Muscle of arm (tissue), 12 donors: ENCODE results near the gene TIAM1. TPM values are rescaled to one million over a fixed set of nuclear protein-coding genes. Genes with fewer than 3 reads are reported as not detected.

Experiments
- DNase-seq: peaks from one replicate; pipeline ENCODE4 v3.0.0-alpha.2; 2013
- polyA plus RNA-seq, 12 donors: library from polyadenylated mRNA; unstranded; fragments of 120-200 nt; gene quantifications; one replicate each; pipeline ENCODE4 v1.2.1, GENCODE V29; 2013; ENCODE audit not compliant: insufficient read length in 12 of 12

TIAM1 gene
- polyA plus RNA-seq, 12 donors, result 8.7 to 27.6 (median 11.9) TPM; not detected in 1

GRCh38 chr21:31287201-31287600, 56.9 kb downstream of the TIAM1 start:
- no peak for DNase-seq

DNA sequence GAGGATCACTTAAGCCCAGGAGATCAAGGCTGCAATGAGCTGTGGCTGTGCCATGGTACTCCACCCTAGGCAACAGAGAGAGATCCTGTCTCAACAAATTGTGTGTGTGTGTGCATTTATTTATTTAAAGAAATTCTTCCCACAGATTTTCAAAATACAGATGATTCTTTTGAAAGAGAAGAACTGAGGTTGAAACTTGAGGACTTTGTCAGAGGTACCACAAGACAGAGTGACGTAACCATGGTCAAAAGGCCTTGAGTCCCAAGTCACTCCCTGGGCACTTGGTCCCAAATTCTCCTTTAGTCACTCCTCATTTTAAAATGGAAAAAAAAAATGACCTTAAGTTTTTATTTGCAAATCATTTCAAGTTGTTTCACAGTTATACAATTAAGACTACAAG, 57.4 kb downstream of the TIAM1 start:
- DNase-seq, result no peak

- no peak for DNase-seq
These were observed 59.2 kb downstream of the TIAM1 start for GRCh38 chr21:31284797-31285397.

- DNase-seq, result no peak
These were observed 61.0 kb downstream of the TIAM1 start for GRCh38 chr21:31283025-31283424.

GRCh38 chr21:31282095-31282709, 61.9 kb downstream of the TIAM1 start:
- no peak for DNase-seq

DNA sequence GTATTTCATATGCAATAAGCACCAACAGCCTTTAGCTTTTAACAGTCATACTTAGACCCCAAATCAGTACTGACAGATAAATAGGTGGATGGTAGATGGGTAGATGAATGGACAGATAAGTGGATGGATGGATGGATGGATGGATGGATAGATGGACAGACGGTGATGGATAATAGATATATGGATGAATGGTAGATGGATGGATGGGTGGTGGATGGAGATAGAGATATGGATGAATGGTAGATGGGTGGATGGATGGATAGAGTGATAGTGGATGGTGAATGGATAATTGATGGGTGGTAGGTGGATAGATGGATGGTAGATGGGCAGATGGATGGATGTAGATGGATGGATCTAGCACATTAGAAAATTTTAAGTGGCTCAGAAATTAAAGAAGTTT, 62.5 kb downstream of the TIAM1 start:
- no peak for DNase-seq

DNA sequence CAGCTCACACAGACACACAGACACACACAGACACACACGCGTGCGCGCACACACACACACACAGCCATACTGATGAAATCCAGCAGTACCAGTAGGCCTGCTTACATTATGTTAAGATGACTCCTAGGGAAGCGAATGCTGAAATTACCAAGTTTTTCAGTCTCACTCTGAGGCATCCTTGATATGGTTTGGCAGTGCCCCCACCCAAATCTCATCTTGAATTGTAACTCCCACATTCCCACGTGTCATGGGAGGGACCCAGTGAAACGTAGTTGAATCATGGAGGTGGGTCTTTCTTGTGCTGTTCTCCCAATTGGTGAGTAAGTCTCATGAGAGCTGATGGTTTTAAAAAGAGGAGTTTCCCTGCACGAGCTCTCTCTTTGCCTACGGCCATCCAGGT, 64.1 kb downstream of the TIAM1 start:
- no peak for DNase-seq

GRCh38 chr21:31279214-31279613, 64.8 kb downstream of the TIAM1 start:
- no peak for DNase-seq

GRCh38 chr21:31278511-31279130, 65.4 kb downstream of the TIAM1 start:
- DNase-seq, result no peak

GRCh38 chr21:31276663-31277062, 67.4 kb downstream of the TIAM1 start:
- DNase-seq, result no peak

- no peak for DNase-seq
These were observed 68.2 kb downstream of the TIAM1 start for GRCh38 chr21:31275901-31276300.

DNA sequence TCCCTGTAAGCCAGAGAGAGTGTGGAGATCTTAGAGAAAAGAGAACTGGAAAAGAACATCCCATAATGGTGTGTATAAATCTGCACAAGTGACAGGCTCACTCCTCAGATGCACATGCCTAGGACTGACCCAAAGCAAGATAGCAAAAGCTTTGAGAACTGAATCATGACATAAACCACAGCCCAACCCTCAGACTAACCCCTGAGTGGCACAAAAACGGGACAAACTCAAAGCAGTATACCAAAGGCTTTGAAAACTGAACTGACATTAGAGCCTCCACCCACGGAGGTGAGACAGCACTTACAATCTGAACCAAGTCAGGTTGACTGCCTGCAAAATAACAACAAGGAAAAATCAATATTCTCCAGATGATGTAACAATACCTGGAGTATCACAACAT, 70.8 kb downstream of the TIAM1 start:
- no peak for DNase-seq

DNA sequence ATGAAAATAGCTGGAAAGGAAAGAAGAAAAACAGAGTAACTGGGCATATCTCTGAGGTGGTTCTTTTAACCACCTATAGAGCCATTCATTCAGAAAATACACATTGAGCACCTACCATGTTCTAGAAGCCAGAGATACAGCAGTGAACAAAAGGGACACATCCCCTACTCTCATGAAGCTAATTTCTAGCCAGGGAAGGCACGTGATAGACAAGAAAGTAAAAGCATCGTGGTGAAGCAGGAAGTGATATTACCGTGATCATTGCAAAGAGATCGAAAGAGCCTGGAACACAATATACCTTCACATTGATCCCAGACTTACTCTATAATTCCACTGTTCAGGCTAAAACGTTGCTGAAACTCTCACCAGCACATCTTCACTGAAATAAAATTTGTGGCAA, 76.0 kb downstream of the TIAM1 start:
- no peak for DNase-seq

DNA sequence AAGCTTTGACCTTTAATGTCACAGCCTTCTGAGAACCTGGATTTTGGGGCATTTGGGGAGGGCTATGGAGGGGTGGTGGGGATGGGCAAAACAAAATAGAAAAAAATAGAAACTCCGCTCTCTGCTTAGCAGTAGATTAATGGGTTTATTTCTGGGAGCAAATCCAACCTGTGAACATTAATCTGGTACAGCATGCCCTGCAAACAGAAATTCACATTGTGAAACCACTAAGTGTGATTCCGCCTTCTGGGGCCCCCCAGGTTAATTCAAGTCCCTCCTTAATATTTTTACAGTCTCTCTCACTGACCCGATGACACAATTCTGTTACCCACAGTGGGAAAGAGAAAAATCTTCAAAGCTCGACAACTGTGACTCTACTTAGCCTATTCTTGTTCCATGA, 76.4 kb downstream of the TIAM1 start:
- DNase-seq, result no peak

- DNase-seq, result peak; percentile 79
These were observed 77.8 kb downstream of the TIAM1 start for GRCh38 chr21:31266241-31266640.

- no peak for DNase-seq
These were observed 78.6 kb downstream of the TIAM1 start for GRCh38 chr21:31265366-31266013.

DNA sequence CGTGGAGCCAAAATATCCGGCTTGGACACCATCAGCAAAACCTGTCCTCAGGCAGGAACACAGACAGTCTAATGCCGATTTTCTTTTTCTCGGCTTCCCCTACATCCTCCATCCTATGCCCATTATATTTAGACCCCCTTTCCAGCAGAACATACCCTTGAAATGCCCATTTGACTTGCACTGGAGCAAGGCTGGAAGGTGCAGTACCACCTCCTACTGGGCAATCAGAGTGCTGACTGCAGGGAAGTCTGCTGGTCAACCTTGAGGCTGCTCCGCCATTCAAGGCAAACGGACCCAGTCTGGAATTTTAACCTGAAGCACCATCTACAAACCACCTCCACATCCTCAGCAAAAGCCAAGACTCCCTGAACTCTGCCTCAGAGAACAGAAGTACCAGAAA, 79.5 kb downstream of the TIAM1 start:
- no peak for DNase-seq

DNA sequence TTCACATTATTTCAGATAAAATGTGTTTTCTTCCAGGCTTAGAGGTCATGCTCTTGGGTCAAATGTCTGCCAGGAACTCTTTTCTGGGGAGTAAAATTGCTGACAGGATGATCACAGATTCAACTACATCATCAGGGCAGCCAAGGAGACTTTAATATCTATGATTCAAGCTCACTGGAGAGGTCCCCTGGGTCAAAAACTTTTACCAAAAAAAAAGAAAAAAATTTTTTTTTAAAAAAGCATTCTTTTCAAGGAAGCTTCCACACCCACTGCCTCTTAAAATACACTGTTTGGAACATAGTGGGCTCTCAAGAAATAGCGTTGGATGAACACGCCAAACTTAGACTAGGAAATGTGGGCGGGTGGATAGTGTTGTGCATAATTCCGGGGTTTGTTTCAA, 81.3 kb downstream of the TIAM1 start:
- DNase-seq, result peak; percentile 49

DNA sequence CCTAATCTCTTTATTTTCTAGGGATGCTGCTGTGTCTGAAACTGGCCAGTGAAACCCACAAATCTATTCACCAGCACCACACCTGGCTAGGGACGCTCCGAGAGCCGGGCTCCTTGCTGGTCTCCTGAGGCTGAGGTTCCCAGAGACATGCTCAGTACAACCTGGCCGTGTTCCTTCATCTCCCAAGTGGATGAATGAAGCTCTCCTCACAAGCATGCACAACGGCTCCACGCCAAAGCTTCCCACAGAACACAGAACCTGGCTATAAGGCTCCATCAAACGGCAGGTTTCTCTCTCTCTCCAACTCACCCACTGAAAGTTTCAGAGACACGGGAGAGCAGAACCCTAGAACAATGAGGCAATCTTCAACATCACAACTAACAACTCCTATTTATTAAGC, 82.3 kb downstream of the TIAM1 start:
- no peak for DNase-seq

GRCh38 chr21:31260790-31261189, 83.3 kb downstream of the TIAM1 start:
- DNase-seq, result no peak

GRCh38 chr21:31258073-31258472, 86.0 kb downstream of the TIAM1 start:
- DNase-seq, result no peak

- no peak for DNase-seq
These were observed 86.8 kb downstream of the TIAM1 start for GRCh38 chr21:31257265-31257664.

- no peak for DNase-seq
These were observed 88.2 kb downstream of the TIAM1 start for GRCh38 chr21:31255896-31256295.
